ENCODE data around the gene TUT1.

DNA sequence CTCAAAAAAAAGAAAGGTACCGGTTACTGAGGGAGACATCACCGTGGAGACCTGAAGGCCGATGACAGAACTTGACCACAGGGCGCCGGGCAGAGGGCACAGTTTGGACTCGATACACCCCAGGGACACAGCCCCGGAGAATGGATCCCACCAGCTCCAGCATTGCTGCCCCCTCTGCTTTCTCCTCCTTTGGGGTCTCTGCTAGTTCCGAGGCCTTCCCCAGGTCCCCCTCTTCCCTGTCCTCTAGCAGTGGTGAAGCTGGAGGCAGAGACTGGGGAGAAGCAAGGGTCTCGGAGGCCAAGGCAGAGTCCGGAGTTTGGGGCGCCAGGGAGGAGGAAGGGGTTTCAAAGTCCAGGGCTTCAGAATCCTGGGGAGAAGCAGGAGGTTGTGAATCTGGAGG lies 12.8 kb downstream of the TUT1 start:
- TF ChIP-seq EP300 (IDR thresholded peaks at IDR 0.05): no peak
- TF ChIP-seq, protein P1, sequence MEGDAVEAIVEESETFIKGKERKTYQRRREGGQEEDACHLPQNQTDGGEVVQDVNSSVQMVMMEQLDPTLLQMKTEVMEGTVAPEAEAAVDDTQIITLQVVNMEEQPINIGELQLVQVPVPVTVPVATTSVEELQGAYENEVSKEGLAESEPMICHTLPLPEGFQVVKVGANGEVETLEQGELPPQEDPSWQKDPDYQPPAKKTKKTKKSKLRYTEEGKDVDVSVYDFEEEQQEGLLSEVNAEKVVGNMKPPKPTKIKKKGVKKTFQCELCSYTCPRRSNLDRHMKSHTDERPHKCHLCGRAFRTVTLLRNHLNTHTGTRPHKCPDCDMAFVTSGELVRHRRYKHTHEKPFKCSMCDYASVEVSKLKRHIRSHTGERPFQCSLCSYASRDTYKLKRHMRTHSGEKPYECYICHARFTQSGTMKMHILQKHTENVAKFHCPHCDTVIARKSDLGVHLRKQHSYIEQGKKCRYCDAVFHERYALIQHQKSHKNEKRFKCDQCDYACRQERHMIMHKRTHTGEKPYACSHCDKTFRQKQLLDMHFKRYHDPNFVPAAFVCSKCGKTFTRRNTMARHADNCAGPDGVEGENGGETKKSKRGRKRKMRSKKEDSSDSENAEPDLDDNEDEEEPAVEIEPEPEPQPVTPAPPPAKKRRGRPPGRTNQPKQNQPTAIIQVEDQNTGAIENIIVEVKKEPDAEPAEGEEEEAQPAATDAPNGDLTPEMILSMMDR (IDR thresholded peaks at IDR 0.05): no peak
- TF ChIP-seq POLR2A (IDR thresholded peaks at IDR 0.05): no peak

Data from upper lobe of left lung (tissue), 4 donors.